Activated naive CD4-positive, alpha-beta T cell treated with anti-CD3 and anti-CD28 coated beads, Interleukin-2, amount 10 ng/mL, durations not matched to agents 7 days and 5 days (primary cell): ENCODE results near the gene HERC4.

ENCODE experiments used
- CTCF ChIA-PET: fragments of 350-600 bp; sonication (Branson Sonifier 250); formaldehyde crosslinking; loops from one replicate; lab custom pipeline; 2021; ENCODE audit warnings: antibody characterized with exemption; lab: Charles Lee
- DNase-seq: peaks from one replicate; pipeline ENCODE4 v3.0.0-alpha.2; 2020
- H3K27ac Mint-ChIP-seq: one replicate; pipeline ENCODE4 v1.8.0; 2021; ENCODE audit warnings: mild to moderate bottlenecking, moderate library complexity, mixed read lengths
- H3K27me3 Mint-ChIP-seq: one replicate; pipeline ENCODE4 v1.8.0; 2021; ENCODE audit warnings: mild to moderate bottlenecking, mixed read lengths
- H3K36me3 Mint-ChIP-seq: one replicate; pipeline ENCODE4 v1.8.0; 2021; ENCODE audit warnings: mixed read lengths
- H3K4me1 Mint-ChIP-seq: one replicate; pipeline ENCODE4 v1.8.0; 2021; ENCODE audit warnings: mixed read lengths
- H3K4me3 Mint-ChIP-seq: one replicate; pipeline ENCODE4 v1.8.0; 2021; ENCODE audit warnings: mild to moderate bottlenecking, moderate library complexity, mixed read lengths
- H3K9me3 Mint-ChIP-seq: one replicate; pipeline ENCODE4 v1.8.0; 2021; ENCODE audit warnings: mixed read lengths

HERC4 gene

DNA sequence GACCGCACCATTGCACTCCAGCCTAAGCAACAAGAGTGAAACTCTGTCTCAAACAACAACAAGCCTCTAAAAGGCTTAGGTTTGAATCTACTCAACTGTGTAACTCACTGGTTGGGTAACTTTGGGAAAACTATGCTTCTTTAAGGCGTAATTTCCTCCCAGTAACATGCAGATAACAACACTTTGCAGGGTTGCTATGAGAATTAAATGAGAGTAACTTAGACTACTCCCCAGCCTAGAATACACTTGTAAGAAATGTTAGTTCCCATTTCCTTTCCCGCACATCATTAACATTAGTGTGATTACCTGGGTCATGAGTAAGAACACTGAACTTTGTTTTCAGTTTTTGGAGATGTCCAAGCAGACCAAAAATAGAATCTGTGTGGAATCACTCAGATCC is 28.8 kb upstream of the HERC4 start:
- CTCF ChIA-PET: no interaction called here
- no peak overlapping the region for H3K27ac Mint-ChIP-seq
- no peak overlapping the region for H3K4me3 Mint-ChIP-seq
- no peaks in the 10 kb centered on the region for H3K4me1 Mint-ChIP-seq
- H3K27me3 Mint-ChIP-seq: peaks cover 20% of the 10 kb centered on the region
- no peaks in the 10 kb centered on the region for H3K36me3 Mint-ChIP-seq
- no peak for DNase-seq
- H3K9me3 Mint-ChIP-seq: no peaks in the 10 kb centered on the region

DNA sequence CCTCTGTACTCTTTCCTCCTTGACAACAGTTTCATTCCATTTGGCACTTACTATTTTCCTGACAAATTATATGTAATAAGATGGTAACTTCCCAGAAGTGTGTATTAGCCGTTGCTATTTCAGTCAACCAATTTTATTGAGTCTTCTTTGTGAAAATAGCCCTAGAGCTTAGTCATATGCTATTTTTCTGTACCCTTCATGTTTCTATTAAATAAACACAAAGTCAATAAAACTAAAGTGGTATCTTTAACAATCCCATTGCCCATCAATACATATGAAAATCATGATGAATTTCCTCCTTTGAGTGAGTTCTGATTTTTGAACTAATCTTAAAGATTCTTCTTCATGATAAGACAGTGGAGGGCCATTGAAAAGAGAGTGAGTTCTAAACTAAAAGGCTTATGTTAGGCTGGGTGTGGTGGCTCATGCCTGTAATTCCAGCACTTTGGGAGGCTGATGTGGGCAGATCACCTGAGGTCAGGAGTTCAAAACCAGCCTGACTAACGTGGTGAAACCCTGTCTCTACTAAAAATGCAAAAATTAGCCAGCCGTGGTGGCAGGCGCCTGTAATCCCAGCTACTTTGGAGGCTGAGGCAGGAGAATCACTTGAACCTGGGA is 28.3 kb upstream of the HERC4 start:
- H3K27me3 Mint-ChIP-seq: peaks cover 20% of the 10 kb centered on the region
- H3K27ac Mint-ChIP-seq: no peak overlapping the region
- H3K9me3 Mint-ChIP-seq: no peaks in the 10 kb centered on the region
- H3K36me3 Mint-ChIP-seq: no peaks in the 10 kb centered on the region
- H3K4me1 Mint-ChIP-seq: no peaks in the 10 kb centered on the region
- no peak overlapping the region for H3K4me3 Mint-ChIP-seq
- DNase-seq: no peak
- CTCF ChIA-PET: no interaction called here

GRCh38 chr10:68101066-68101465 is 26.0 kb upstream of the HERC4 start:
- H3K4me1 Mint-ChIP-seq: no peaks in the 10 kb centered on the region
- H3K9me3 Mint-ChIP-seq: no peaks in the 10 kb centered on the region
- CTCF ChIA-PET: interaction anchor here (0.6 to 1.0 kb wide), 2 partner anchors 15 to 450 kb away, joined by 3 read pairs; no protein-coding TSS in a partner anchor
- peaks cover 15% of the 10 kb centered on the region for H3K27me3 Mint-ChIP-seq
- DNase-seq: no peak
- H3K36me3 Mint-ChIP-seq: no peaks in the 10 kb centered on the region
- H3K27ac Mint-ChIP-seq: no peak overlapping the region
- H3K4me3 Mint-ChIP-seq: no peak overlapping the region

- H3K4me1 Mint-ChIP-seq: no peaks in the 10 kb centered on the region
- CTCF ChIA-PET: interaction anchor here (1.4 kb wide), 1 partner anchor 10 kb away, joined by 3 read pairs; the partner anchor contains the start of gene MYPN
- H3K9me3 Mint-ChIP-seq: no peaks in the 10 kb centered on the region
- H3K4me3 Mint-ChIP-seq: no peak overlapping the region
- H3K27ac Mint-ChIP-seq: no peak overlapping the region
- peaks cover 15% of the 10 kb centered on the region for H3K27me3 Mint-ChIP-seq
- DNase-seq: no peak
- H3K36me3 Mint-ChIP-seq: no peaks in the 10 kb centered on the region
Observed at GRCh38 chr10:68099736-68100135, 24.7 kb upstream of the HERC4 start.

DNA sequence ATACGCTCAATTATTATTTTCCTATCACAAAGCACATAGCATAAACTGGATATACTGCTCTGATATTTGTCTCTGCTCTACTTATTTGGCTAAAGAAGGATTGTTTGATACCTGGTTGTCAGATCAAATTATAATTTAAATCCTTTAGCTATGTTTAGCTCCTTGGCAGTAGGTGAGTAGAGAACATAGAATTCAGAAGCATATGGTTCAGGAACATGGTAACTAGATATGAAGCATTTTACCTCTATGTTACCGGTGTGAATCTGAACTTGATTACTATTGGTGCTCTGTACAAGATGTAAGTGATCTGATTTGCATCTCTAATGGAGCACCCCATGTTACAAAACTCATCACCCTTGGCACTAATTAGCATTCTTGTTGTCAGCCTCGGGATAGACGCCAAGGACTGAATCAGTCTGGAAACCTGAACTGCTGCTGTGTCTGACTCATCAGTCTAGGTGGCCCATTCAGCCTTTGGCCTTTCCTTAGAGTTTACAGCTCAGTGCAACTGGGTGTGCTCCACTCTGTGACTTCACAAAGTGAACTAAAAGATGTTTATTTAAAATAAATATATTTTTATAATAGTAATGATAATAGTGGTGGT is 21.9 kb upstream of the HERC4 start:
- CTCF ChIA-PET: interaction anchor here (0.9 to 1.4 kb wide), 2 partner anchors 14 to 60 kb away, joined by 3 read pairs; no protein-coding TSS in a partner anchor
- Mint-ChIP-seq H3K4me1 (no peaks in the 10 kb centered on the region), H3K4me3 (no peak overlapping the region), H3K36me3 (no peaks in the 10 kb centered on the region), H3K27ac (no peak overlapping the region), H3K9me3 (no peaks in the 10 kb centered on the region), H3K27me3 (peaks cover 10% of the 10 kb centered on the region)
- DNase-seq: no peak

DNA sequence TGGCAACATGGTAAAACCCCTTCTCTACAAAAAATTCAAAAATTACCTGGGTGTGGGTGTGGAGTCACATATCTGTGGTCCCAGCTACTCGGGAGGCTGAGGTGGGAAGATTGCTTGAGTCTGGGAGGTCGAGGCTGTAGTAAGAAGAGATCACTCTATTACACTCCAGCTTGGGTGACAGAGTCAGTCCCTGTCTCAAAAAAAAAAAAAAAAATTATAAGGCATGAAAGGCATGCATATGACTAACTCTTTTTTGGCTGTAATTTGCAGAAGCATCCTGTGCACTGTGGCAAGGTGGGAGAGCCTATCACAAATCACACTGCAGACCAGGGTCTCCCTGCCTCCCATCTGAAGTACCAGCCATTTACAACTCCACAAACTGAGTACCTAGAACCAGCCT is 20.1 kb upstream of the HERC4 start:
- Mint-ChIP-seq H3K27ac (no peak overlapping the region), H3K9me3 (no peaks in the 10 kb centered on the region), H3K4me1 (no peaks in the 10 kb centered on the region), H3K4me3 (no peak overlapping the region), H3K36me3 (no peaks in the 10 kb centered on the region), H3K27me3 (peaks cover 7% of the 10 kb centered on the region)
- CTCF ChIA-PET: no interaction called here
- DNase-seq: no peak

GRCh38 chr10:68092512-68092911 is 17.4 kb upstream of the HERC4 start:
- H3K9me3 Mint-ChIP-seq: no peaks in the 10 kb centered on the region
- peaks cover 4% of the 10 kb centered on the region for H3K27me3 Mint-ChIP-seq
- H3K4me3 Mint-ChIP-seq: no peak overlapping the region
- no peak overlapping the region for H3K27ac Mint-ChIP-seq
- CTCF ChIA-PET: no interaction called here
- H3K4me1 Mint-ChIP-seq: peaks cover 9% of the 10 kb centered on the region
- H3K36me3 Mint-ChIP-seq: no peaks in the 10 kb centered on the region
- no peak for DNase-seq

DNA sequence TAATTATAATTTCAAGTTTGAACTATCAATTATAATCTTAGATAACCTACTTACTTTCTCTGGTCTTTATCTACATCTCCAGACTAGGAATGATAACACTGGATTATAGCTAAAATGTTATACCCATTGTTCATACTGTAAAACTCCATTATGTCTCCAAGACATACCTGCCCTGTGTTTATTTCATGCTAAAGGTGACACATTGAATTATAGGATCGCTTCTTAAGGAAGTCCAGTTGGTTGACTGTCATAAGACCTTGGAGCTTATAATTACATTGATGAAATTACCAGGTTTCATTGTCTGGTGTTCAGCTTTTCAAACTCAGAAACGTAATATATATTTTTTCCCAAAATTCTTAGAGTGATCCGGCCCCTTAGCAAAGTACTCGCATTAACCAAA is 15.5 kb upstream of the HERC4 start:
- Mint-ChIP-seq H3K4me1 (peaks cover 11% of the 10 kb centered on the region), H3K36me3 (no peaks in the 10 kb centered on the region), H3K4me3 (no peak overlapping the region), H3K27me3 (peaks cover 5% of the 10 kb centered on the region), H3K9me3 (no peaks in the 10 kb centered on the region), H3K27ac (no peak overlapping the region)
- CTCF ChIA-PET: no interaction called here
- no peak for DNase-seq

DNA sequence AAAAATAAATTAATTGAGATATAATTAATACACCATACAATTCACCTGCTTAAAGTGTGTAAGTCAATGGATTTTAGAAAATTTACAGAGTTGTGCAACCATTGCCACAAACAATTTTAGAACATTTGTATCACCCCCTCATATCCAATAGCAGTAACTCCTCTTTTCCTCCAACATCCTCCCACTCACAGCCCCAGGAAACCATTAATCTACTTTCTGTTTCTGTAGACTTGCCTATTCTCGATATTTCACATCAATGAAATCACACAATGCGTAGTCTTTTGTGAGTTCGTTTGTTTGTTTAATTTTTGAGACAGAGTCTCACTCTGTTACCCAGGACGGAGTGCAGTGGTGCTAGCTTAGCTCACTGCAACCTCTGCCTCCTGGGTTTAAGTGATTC is 13.7 kb upstream of the HERC4 start:
- no peaks in the 10 kb centered on the region for H3K36me3 Mint-ChIP-seq
- H3K9me3 Mint-ChIP-seq: no peaks in the 10 kb centered on the region
- H3K4me1 Mint-ChIP-seq: peaks cover 11% of the 10 kb centered on the region
- H3K27me3 Mint-ChIP-seq: peaks cover 5% of the 10 kb centered on the region
- no peak overlapping the region for H3K4me3 Mint-ChIP-seq
- H3K27ac Mint-ChIP-seq: no peak overlapping the region
- DNase-seq: no peak
- CTCF ChIA-PET: no interaction called here

DNA sequence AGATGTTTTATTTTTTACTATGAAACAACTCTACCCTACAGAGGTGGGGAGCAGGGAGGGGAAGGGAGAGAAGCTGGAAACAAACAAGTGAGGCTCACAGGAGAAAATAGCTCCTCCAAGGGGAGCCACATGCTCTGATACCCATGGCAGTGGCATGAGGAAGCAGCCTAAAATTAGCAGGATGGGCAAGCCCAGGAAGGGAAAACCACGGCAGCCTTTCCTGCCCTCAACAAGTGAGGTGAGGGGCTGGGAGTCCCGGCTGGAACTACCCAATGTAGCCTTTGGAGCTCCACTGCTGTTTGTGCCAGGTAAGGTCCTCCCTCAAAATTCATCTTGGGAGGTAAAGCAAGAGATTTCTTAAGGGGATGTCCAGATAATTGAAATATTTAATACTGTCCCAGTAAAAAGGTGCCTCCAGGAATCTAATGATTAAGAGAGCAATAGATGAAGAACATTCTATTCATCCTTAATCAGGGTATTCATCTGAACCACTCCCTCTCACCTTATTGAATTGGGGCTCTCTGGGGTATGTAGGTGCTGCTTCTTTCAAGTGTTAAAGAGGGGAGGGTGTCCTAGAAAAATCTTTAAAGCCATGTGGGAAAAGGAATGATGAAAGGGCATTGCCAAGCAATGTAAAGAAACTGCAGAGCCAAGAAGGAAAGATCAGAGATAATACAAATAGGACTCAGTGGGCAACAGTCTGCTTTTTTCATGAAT is 12.8 kb upstream of the HERC4 start:
- CTCF ChIA-PET: no interaction called here
- H3K36me3 Mint-ChIP-seq: no peaks in the 10 kb centered on the region
- H3K27ac Mint-ChIP-seq: peak overlapping the region; percentile 7
- H3K9me3 Mint-ChIP-seq: no peaks in the 10 kb centered on the region
- no peak overlapping the region for H3K4me3 Mint-ChIP-seq
- peaks cover 5% of the 10 kb centered on the region for H3K27me3 Mint-ChIP-seq
- peaks cover 11% of the 10 kb centered on the region for H3K4me1 Mint-ChIP-seq
- no peak for DNase-seq

- DNase-seq: no peak
- peaks cover 9% of the 10 kb centered on the region for H3K27me3 Mint-ChIP-seq
- peak overlapping the region; percentile 7 for H3K27ac Mint-ChIP-seq
- no peak overlapping the region for H3K4me3 Mint-ChIP-seq
- H3K36me3 Mint-ChIP-seq: no peaks in the 10 kb centered on the region
- H3K9me3 Mint-ChIP-seq: no peaks in the 10 kb centered on the region
- peaks cover 11% of the 10 kb centered on the region for H3K4me1 Mint-ChIP-seq
- CTCF ChIA-PET: interaction anchor here (1.0 kb wide), 1 partner anchor 14 kb away, joined by 3 read pairs; no protein-coding TSS in a partner anchor
Observed at GRCh38 chr10:68086910-68087684, 12.0 kb upstream of the HERC4 start.

DNA sequence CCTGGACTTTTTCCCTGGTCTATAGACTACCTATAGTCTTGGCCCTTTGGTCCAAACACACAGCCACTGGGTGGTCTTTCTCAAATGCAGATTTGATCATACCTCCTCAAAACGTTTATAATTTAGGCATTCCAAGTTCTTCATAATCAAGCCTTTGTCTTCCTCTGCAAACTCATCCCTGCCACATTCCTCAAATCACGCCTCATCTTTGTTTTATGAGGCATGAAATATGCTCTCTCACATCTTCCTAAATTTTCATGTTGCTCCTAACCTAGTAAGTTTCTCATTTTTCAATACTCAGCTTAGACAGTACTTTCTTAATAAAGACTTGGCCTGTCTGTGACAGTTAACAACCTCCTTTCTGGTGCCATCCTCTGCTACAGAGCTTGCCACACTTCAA is 10.9 kb upstream of the HERC4 start:
- Mint-ChIP-seq H3K4me1 (peaks cover 11% of the 10 kb centered on the region), H3K4me3 (no peak overlapping the region), H3K36me3 (no peaks in the 10 kb centered on the region), H3K9me3 (no peaks in the 10 kb centered on the region), H3K27ac (no peak overlapping the region), H3K27me3 (peaks cover 12% of the 10 kb centered on the region)
- CTCF ChIA-PET: interaction anchor here (1.0 kb wide), 1 partner anchor 15 kb away, joined by 3 read pairs; no protein-coding TSS in a partner anchor
- DNase-seq: no peak

- no peak overlapping the region for H3K27ac Mint-ChIP-seq
- H3K4me3 Mint-ChIP-seq: no peak overlapping the region
- no peaks in the 10 kb centered on the region for H3K9me3 Mint-ChIP-seq
- H3K36me3 Mint-ChIP-seq: no peaks in the 10 kb centered on the region
- H3K4me1 Mint-ChIP-seq: peaks cover 11% of the 10 kb centered on the region
- H3K27me3 Mint-ChIP-seq: peaks cover 15% of the 10 kb centered on the region
- DNase-seq: no peak
- CTCF ChIA-PET: interaction anchor here (0.7 to 2.0 kb wide), 4 partner anchors 71 to 299 kb away, joined by 3 to 8 read pairs (median 4); no protein-coding TSS in a partner anchor
Observed at GRCh38 chr10:68084469-68084868, 9.4 kb upstream of the HERC4 start.

GRCh38 chr10:68083953-68084352 is 8.9 kb upstream of the HERC4 start:
- CTCF ChIA-PET: interaction anchor here (0.7 to 2.0 kb wide), 3 partner anchors 72 to 298 kb away, joined by 4 to 8 read pairs (median 4); no protein-coding TSS in a partner anchor
- DNase-seq: no peak
- Mint-ChIP-seq H3K36me3 (no peaks in the 10 kb centered on the region), H3K4me1 (peaks cover 11% of the 10 kb centered on the region), H3K27me3 (peaks cover 18% of the 10 kb centered on the region), H3K9me3 (no peaks in the 10 kb centered on the region), H3K4me3 (no peak overlapping the region), H3K27ac (no peak overlapping the region)
